NB4 (cell line): ENCODE data around the gene HIF1A.

ENCODE experiments used
- CTCF ChIP-seq: IDR thresholded peaks from one replicate; pipeline ENCODE4 v1.5.1; 2012; ENCODE audit warnings: low read depth, low read length
- MAX ChIP-seq: IDR thresholded peaks from 2 replicates; pipeline ENCODE4 v1.6.1; 2011; ENCODE audit warnings: low read depth, low read length
- MYC ChIP-seq: IDR thresholded peaks from 2 replicates; pipeline ENCODE4 v1.6.1; 2011; ENCODE audit warnings: low read depth, low read length
- POLR2A ChIP-seq: IDR thresholded peaks from 2 replicates; pipeline ENCODE4 v1.6.1; 2011; ENCODE audit warnings: mild to moderate bottlenecking; ENCODE audit not compliant: insufficient read length; ENCODE audit errors: extremely low read depth

- TF ChIP-seq CTCF (no peak), MYC (peak; percentile 18; the same call in 1 of the 2 replicates), POLR2A (no peak), MAX (0 out of 2 replicates have a peak, but pooled peaks have one; percentile 28)
These were observed 42.6 kb upstream of the HIF1A start for GRCh38 chr14:61652526-61653262.
